HepG2 (cell line): ENCODE measurements around the gene HYCC2. TPM values are rescaled to one million over a fixed set of nuclear protein-coding genes. Genes with fewer than 3 reads are reported as not detected.

Experiments
- FOXK1 ChIP-seq: sonication (generic); formaldehyde crosslinking; IDR thresholded peaks from 2 replicates; pipeline ENCODE4 v1.4.0; 2020; ENCODE audit warnings: low read depth, missing genetic modification reagents, borderline replicate concordance
- FUBP1 ChIP-seq: sonication (generic); formaldehyde crosslinking; IDR thresholded peaks from 2 replicates; pipeline ENCODE4 v1.5.1; 2020; ENCODE audit warnings: missing genetic modification reagents, mild to moderate bottlenecking, borderline replicate concordance
- GPN1 ChIP-seq: sonication (generic); formaldehyde crosslinking; IDR thresholded peaks from 2 replicates; pipeline ENCODE4 v1.5.1; 2020; ENCODE audit warnings: missing genetic modification reagents, borderline replicate concordance
- HOXA5 ChIP-seq: sonication (generic); formaldehyde crosslinking; IDR thresholded peaks from 2 replicates; pipeline ENCODE4 v1.4.0; 2020; ENCODE audit warnings: missing genetic modification reagents
- KAT7 ChIP-seq: IDR thresholded peaks from 2 replicates; pipeline ENCODE4 v1.6.1; 2018; ENCODE audit warnings: borderline replicate concordance, missing compliant biosample characterization
- MEIS2 ChIP-seq: sonication (generic); formaldehyde crosslinking; IDR thresholded peaks from 2 replicates; pipeline ENCODE4 v1.9.0; 2021; ENCODE audit warnings: mild to moderate bottlenecking, missing genetic modification reagents
- PBX3 ChIP-seq: sonication (generic); formaldehyde crosslinking; IDR thresholded peaks from 2 replicates; pipeline ENCODE4 v1.8.1; 2023; ENCODE audit warnings: missing genetic modification reagents, inconsistent platforms, borderline replicate concordance
- SIX1 ChIP-seq: sonication (generic); formaldehyde crosslinking; IDR thresholded peaks from 2 replicates; pipeline ENCODE4 v1.4.0; 2020; ENCODE audit warnings: missing genetic modification reagents, borderline replicate concordance
- THRA ChIP-seq: sonication (generic); formaldehyde crosslinking; IDR thresholded peaks from 2 replicates; pipeline ENCODE4 v1.4.0; 2020; ENCODE audit warnings: missing genetic modification reagents, borderline replicate concordance
- ZMAT5 ChIP-seq: sonication (generic); formaldehyde crosslinking; IDR thresholded peaks from 2 replicates; pipeline ENCODE4 v1.5.0; 2020; ENCODE audit warnings: mild to moderate bottlenecking, low read depth, missing genetic modification reagents, borderline replicate concordance
- ZNF180 ChIP-seq: sonication (generic); formaldehyde crosslinking; IDR thresholded peaks from 2 replicates; pipeline ENCODE4 v1.4.0; 2020; ENCODE audit warnings: low read depth, missing genetic modification reagents, borderline replicate concordance
- ZNF296 ChIP-seq: sonication (generic); formaldehyde crosslinking; conservative IDR thresholded peaks from 2 replicates; pipeline ENCODE4 v1.5.0; 2020; ENCODE audit warnings: mild to moderate bottlenecking, missing genetic modification reagents
- ZNF34 ChIP-seq: sonication (generic); formaldehyde crosslinking; IDR thresholded peaks from 2 replicates; pipeline ENCODE4 v1.4.0; 2020; ENCODE audit warnings: mild to moderate bottlenecking, missing genetic modification reagents, borderline replicate concordance
- ZNF557 ChIP-seq: sonication (generic); formaldehyde crosslinking; IDR thresholded peaks from 2 replicates; pipeline ENCODE4 v1.4.0; 2020; ENCODE audit warnings: missing genetic modification reagents
- ZNF709 ChIP-seq: sonication (generic); formaldehyde crosslinking; IDR thresholded peaks from 2 replicates; pipeline ENCODE4 v1.5.0; 2020; ENCODE audit warnings: mild to moderate bottlenecking, missing genetic modification reagents
- ZSCAN25 ChIP-seq: sonication (generic); formaldehyde crosslinking; IDR thresholded peaks from 2 replicates; pipeline ENCODE4 v1.8.0; 2022; ENCODE audit warnings: mild to moderate bottlenecking, missing genetic modification reagents
- ZUFSP ChIP-seq: sonication (generic); formaldehyde crosslinking; IDR thresholded peaks from 2 replicates; pipeline ENCODE4 v1.9.0; 2021; ENCODE audit warnings: missing genetic modification reagents, mild to moderate bottlenecking, borderline replicate concordance
- polyA plus RNA-seq, 8 experiments: library from polyadenylated mRNA; depleted of rRNA in 3 of 8; stranded (reverse) in 7 of 8; unstranded in 1 of 8; fragments of >200 nt; fragmentation: Illumina TruSeq in 4 of 8; extraction: Trizol in 4 of 8; gene quantifications; 2 replicates each; pipeline versions ENCODE4 v1.2.1 to v1.2.3, GENCODE V29; 2011 to 2016; ENCODE audit warnings: low read depth in 4 of 8, missing spikeins in 1 of 8, mixed read lengths in 1 of 8; ENCODE audit not compliant: insufficient read depth in 1 of 8
- total RNA-seq, 5 experiments: library from RNA; depleted of rRNA; stranded (reverse); fragments of >200 nt; fragmentation: Illumina TruSeq; extraction: Trizol; gene quantifications; 2 replicates each; pipeline ENCODE4 v1.2.3, GENCODE V29; 2016; ENCODE audit warnings: low read depth in 1 of 5

HYCC2 gene
- total and polyA plus RNA-seq, 2 of the 13 experiments (the other 11 are each of a cell fraction or from before 2014, with no cell fraction given) = 4.7 to 13.9 TPM

- TF ChIP-seq ZUFSP (CRISPR knock-in tag) (no peak), MEIS2 (peak; percentile 70), SIX1 (CRISPR knock-in tag) (peak; percentile 38; the same call in 1 of the 2 replicates), ZNF557 (CRISPR knock-in tag) (peak; percentile 27; the same call in 1 of the 2 replicates), PBX3 (CRISPR knock-in tag) (no peak), ZNF180 (CRISPR knock-in tag) (no peak), ZNF296 (CRISPR knock-in tag) (no peak), ZNF709 (CRISPR knock-in tag) (peak; percentile 87), FOXK1 (0 out of 2 replicates have a peak, but pooled peaks have one; percentile 25), KAT7 (CRISPR knock-in tag) (peak; percentile 60; the same call in 1 of the 2 replicates), GPN1 (CRISPR knock-in tag) (no peak; the same call in 1 of the 2 replicates), HOXA5 (CRISPR knock-in tag) (peak; percentile 93; the same call in 1 of the 2 replicates), ZNF34 (CRISPR knock-in tag) (peak; percentile 87; the same call in 1 of the 2 replicates), ZSCAN25 (CRISPR knock-in tag) (0 out of 2 replicates have a peak, but pooled peaks have one; percentile 49), THRA (CRISPR knock-in tag) (peak; percentile 72), FUBP1 (CRISPR knock-in tag) (no peak), ZMAT5 (CRISPR knock-in tag) (no peak)
Measured at GRCh38 chr2:201118121-201118960, 46.9 kb upstream of the HYCC2 start (continued).
